Esophagus muscularis mucosa (tissue), 4 donors: ENCODE data around the gene MBD1. TPM values are rescaled to one million over a fixed set of nuclear protein-coding genes. Genes with fewer than 3 reads are reported as not detected.

Experiments
- small RNA-seq, 3 donors: library from RNA; depleted of rRNA; stranded (forward); fragments of <200 nt; gene quantifications; one replicate each; pipeline ENCODE3, GENCODE V24; 2016
- total RNA-seq, 4 donors: library from RNA; depleted of rRNA; stranded (reverse); fragments of >200 nt; gene quantifications; one replicate each; pipeline versions ENCODE4 v1.1.0 to v1.2.1, GENCODE V29; 2016

The MBD1 gene
- total RNA-seq, 4 donors from 2014 or later = 65.6 to 101 (median 79.8) TPM

Small RNAs within 50 kb of the gene (small RNA-seq; reads per million reads assigned to genes)
- gene RNA5SP458 = 0 to 0.17 (median 0.08) reads per million in 3 donors

Other genes starting within 250 kb of the MBD1 start
- 10 to 100 TPM in 1 of 4 donors, 1 to 10 TPM in 3; 2.0 to 13.9 (median 5.3) TPM for gene MYO5B, start 86.4 kb downstream of the MBD1 start, total RNA-seq
- under 1 TPM in 1 of 4 donors, not detected in 3; 0.40 TPM for gene CFAP53, start 15.0 kb downstream of the MBD1 start, total RNA-seq
- gene CXXC1, start 6.2 kb upstream of the MBD1 start, total RNA-seq = 10 to 100 TPM; 38.6 to 58.1 (median 49.2) TPM
- gene SKA1, start 93.5 kb upstream of the MBD1 start, total RNA-seq = not detected